Activated CD8-positive, alpha-beta memory T cell treated with anti-CD3 and anti-CD28 coated beads, Interleukin-2, amount 50 U/mL, for 1 hour (primary cell): ENCODE data around the gene RB1.
"Not testable (repeated sequence)": the region's sequence is repeated elsewhere in the genome, so short reads cannot be mapped to it uniquely, and the experiment has no call there.

ENCODE experiments used
- DNase-seq: peaks from one replicate; pipeline ENCODE4 v3.0.0-alpha.2; 2020; ENCODE audit errors: extremely low read depth

RB1 gene

DNA sequence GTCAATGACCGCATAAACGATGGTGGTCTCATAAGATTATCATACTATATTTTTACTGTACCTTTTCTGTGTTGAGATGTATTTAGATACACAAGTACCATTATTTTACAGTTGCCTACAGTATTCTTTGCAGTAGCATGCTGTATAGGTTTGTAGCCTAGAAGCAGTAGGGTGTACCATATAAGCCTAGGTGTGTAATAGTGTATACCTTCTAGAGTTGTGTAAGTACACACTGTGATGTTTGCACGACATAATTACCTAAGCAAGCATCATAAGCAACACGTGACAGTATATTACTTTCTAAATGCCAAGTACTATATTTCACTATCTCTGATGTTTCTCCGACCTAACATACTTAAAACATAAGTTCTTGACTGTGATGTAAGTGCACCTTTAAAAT, 106.6 kb downstream of the RB1 start:
- no peak for DNase-seq

DNA sequence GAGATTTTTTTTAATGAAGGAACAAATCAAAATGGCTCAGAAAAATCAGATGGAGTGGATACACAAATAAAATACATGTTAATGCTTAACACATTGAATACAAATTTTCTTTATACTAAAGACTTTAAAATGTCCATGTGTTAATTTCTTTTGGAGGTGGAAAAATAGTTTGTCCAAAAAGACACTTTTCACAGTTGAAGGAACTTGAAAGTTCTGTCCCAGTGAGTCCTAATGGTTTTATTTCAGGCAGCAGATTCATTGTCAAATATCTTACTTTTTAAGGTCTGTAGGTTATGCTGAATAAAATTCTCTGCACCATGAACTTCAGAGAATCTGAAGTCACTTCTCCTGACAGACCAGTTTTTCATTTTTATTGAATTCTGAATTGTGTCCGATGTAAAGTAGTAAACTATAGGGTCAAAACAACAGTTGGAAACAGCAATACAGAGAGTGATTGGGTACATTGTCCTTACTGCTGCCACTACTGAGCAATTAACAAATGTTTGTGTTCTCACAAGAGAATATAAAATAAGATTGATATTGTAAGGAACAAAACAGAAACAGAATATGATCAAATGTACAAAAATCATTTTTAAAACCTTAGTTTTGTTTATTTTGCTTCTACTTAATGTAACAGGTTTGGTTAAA, 107.7 kb downstream of the RB1 start:
- DNase-seq, result no peak

DNA sequence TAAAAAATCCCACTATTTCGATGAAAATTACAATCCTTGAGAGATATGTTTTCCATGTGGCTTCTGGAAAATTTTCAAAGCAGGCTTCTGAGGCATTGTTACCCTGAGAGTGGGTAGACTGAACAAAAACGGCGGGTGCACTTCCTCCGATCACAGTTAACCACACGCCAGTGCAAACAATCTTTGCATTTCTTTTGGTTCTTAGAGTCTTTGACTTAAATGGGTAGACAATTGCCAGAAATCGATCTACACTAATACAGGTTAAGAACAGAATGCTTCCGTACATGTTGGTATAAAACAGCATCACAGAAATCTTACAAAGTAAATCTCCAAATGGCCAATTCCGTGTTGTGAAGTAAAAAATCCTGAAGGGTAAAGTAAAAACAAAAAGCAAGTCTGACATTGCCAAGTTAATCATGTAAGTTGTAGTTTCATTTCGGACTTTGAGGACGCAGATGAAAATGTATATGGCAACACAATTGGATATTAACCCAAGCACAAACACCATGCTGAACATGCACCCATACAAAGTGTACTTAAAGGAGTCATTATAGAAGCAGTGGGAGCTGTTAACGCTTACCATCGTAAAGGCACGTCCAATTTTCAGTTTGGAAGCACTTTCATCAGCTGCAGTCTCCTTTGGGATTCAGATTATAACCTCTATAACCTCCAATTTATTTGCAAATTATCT, 108.4 kb downstream of the RB1 start:
- DNase-seq, result no peak

DNA sequence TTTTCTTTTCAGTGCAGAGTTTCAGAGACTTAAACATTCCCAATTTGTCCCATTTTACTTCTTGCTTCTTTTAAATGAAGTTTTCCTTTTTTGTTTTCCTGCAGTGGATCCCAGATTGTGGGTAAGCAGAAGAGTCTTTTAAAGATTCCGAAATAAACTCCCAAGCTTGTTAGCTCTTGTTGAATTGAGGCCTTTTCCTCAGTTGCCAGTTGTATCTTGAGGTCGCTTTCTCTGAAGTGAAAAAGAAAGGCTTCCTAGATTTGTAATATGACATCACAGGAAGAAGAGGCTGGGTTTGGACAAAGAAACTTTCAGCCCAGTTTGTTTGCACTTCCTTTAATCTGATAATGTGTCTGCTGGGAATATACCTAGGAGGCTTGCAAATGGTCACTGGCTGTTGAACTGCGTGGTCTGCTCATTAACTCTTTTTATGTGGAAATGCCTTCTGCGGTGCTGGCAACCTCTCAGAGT, 109.4 kb downstream of the RB1 start, which contains the start of gene LPAR6:
TSS of gene LPAR6 (minus strand) at position 233 of the 471 bp plus-strand sequence. CDS start 690 bp downstream, outside the sequence.
- DNase-seq, result no peak

DNA sequence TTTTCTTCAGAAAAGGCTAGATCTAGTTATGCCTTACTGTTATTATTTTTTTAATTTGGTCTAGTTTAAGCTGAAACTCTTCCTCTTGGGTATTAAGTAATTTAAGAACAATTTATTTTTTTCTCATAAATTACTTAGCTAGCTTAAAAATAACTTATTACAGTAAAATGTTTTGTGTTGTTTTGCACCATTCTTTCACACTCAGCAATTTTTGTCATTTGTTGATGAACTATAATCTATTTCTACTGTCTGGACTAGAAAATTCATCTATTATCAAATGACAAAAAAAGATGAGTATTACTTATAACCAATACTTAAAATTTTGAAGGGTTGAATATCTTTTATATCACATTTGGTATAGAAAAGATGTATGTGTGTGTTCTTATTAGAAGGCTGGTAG, 111.0 kb downstream of the RB1 start:
- no peak for DNase-seq

DNA sequence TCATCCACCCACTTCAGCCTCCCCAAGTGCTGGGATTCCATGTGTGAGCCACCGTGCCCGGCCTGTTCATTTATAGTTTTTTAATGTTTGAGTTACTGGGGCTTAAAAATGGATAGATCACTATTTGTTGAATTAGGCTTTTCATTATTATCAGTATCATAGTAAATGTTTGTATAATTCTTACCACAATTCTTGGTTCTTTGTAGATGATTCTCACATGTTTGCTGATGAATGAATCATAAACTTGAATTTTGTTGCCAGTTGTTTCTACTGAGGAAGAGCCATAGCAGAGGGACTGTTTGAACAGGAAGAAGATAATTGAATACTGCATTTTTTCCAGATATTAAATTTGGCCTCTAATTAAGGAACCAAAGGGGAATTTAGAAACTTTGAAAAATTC, 112.0 kb downstream of the RB1 start:
- DNase-seq, result no peak

DNA sequence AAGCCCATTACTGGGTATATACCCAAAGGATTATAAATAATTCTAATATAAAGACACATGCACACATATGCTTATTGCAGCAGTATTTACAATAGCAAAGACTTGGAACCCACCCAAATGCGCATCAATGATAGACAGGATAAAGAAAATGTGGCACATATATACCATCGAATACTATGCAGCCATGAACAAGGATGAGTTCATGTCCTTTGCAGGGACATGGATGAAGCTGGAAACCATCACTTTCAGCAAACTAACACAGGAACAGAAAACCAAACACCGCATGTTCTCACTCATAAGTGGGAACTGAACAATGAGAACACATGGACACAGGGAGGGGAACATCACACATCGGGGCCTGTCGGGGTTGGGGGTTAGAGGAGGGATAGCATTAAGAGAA, 118.5 kb downstream of the RB1 start:
- not testable (repeated sequence) for DNase-seq

DNA sequence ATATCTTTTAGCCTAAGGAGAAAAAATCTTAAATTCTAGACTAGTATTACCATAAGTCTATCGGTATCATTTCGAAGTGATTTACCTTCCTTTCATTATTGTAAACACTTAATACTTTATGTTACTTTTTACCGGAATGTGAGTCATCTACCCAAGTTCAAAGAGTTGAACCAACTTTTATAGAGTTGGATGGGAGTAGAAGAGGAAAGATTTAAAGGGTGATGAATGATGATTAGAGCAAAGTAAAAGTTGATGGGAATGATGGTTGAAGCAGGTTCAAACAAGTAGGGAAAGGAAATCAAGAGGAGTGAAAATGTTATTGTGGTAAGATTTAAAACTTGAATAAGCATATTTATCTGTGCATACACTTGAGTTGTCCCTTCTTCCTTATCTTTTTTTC, 120.7 kb downstream of the RB1 start:
- DNase-seq, result no peak

DNA sequence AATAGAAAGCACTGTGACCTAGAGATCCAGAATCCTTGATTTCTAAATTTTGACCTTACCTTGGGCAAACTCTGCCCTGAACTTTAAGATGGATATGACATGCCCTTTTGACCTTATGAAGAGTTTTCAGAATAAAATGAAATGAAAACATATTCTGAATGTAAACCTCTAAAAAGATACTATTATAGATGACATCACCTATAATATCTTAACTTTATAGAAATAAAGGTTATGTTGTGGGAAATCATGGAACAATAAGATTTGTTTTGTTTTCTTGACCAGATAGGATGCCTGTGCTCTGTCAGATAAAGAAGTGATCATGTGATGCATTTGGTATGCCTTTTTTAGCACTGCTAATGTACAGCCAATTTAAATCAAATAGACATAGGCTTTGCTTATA, 122.5 kb downstream of the RB1 start:
- DNase-seq, result no peak

DNA sequence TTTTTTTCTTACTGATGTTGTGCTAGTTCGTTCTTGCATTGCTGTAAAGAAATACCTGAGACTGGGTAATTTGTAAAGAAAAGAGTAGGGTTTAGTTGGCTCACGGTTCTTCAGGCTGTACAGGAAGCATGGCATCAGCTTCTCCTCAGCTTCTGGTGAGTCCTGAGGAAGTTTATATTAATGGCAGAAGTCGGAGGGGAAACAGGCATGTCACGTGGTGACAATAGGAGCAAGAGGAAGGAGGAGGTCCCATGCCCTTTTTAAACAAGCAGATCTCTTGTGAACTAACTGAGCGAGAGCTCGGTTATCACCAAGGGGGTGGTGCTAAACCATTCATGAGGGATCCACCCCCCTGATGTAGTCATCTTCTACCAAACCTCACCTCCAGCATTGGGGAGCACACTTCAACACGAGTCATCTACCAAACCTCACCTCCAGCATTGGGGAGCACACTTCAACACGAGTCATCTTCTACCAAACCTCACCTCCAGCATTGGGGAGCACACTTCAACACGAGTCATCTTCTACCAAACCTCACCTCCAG, 123.3 kb downstream of the RB1 start:
- not testable (repeated sequence) for DNase-seq

DNA sequence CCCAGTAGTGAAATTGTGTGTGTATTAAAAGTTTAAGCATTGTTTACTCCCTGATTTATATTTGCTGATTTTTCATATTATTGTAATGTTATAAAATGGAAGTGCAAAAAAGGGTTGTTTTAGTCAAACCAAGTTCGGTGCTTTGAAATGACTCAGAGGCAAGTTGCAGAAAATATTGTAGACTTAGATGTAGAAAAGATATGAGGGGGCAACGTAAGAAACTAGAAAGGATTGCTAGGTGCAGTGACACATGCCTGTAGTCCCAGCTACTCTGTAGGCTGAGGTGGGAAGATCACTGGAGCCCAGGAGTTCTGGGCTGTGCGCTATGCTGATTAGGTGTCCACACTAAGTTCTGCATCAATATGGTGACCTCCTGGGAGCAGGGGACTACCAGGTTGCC, 125.5 kb downstream of the RB1 start:
- DNase-seq, result no peak

DNA sequence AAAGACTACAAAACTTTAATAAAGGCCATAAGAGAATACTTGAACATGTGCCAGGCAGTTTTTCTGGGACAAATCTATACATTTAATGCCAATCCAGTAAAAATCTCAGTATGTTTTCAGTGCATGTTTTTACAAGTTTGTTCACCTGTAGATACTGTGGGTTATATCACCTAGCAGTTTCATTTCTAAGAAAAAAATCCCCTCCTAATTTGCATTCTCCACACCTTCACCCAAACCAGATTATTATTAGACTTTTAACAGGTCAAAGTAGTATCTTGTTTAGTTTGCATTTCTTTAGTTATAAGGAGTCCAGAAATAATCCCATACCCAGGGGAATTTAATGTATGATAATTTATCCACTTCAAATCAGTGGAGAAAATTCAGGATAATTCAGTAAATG, 126.3 kb downstream of the RB1 start:
- no peak for DNase-seq

DNA sequence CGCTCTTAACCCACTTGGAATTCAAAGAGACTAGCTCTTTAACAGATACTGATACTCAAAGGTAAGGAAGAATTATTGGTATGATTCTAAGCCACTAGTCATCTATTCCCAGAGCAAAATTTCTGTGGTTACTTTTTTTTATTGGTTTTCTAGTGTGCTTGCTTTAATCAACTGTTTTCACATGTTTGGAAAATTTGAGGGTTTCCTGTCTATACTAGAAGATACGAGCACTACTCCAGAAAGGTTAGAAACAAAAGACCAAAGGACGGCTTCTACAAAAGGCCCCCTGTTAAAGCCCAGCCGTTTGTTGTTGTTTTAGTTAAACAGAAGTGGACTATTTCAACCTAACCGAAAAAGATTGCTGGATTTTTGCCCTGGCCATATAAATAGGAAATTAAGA, 127.9 kb downstream of the RB1 start:
- DNase-seq, result no peak

DNA sequence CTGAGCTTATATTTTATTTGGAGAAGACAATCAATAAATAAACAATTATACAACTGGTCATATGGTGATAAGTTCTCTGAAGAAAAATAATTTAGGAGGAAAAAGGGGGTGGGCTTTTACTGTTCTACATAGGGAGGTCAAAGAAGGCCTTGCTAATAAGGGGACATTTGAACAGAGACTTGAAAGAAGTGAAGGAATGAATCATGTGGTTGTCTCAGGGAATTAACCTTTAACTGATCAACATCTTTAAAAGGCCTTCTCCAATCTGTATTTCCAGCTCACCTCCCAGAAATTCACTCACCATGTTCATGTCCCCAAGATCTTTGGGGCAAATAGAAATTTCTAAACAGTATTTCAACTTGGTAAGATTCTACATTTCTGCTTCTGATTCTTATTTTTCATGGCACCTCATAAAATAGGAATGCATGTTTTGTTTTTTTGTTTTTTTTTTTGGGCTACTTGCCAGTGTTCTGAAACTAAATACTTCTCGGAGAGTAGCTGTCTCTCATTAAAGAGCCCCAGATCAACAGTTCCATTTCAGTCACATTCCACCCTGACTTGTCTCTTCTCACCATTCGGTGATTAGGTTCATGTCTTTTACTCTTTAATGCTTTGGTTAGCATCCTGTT, 128.6 kb downstream of the RB1 start:
- DNase-seq, result no peak

DNA sequence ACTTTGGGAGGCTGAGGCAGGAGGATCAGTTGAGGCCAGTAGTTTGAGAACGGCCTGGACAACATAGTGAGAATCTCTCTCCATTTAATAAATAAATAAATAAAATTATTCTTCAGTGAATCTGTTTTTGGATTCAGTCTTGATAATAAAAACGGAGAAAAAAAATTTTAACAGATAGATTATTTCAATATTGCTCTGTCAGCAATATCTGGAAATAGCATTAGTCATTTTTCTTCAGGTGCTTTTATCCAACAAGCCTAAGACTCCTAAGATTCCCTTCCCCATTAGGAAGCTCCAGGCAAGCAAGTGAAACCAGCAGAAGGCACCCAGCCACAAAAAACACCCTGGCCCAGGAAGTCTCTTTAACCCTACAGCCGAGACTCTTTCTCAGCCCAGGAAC, 130.6 kb downstream of the RB1 start:
- DNase-seq, result no peak

DNA sequence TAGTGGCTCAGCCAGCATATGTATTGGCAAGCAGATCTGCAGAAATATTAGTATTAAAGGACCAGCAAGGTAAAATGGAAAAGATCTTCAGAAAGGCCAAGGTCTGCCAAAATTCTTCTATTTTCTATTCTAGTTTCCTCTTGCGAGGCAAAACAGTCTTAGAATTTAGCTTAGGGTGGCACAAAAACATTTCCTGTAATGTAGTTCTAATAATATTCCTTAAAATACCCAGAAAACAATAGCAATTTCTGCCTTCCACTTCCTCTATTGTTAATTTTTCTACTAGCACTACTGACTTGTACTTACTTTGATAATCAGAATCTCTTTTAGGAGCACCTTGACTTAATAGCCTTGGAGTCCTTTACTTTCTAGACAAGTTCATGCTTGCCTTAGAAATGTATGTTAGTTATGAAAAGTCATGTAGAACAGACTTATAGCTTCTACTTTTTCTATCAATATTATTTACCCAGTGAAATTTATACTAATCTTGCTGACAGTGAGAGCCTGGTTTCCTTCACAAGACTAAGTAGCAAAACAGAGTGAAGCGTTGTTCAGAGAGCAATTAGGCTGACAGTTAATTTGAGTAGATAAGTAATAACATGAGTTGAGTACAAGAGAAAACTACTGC, 133.2 kb downstream of the RB1 start:
- DNase-seq, result no peak

DNA sequence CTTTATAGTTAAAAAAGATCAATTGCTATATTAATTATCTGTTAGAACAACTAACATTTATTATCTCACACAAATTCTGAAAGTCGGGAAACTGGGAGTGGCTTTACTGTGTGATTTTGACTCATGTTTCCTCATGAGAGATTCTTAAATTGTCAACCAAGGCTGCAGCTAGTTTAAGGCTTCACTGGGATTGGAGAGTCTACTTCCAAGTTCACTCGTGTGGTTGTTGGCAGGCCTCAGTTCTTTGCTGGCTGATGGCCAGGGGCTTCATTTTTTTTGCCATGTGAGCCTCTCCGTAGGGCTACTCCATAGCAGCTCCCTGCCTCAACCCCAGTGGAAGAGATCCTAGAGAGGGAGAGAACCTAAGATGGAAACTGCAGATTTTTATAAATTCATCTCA, 133.8 kb downstream of the RB1 start:
- DNase-seq, result no peak

DNA sequence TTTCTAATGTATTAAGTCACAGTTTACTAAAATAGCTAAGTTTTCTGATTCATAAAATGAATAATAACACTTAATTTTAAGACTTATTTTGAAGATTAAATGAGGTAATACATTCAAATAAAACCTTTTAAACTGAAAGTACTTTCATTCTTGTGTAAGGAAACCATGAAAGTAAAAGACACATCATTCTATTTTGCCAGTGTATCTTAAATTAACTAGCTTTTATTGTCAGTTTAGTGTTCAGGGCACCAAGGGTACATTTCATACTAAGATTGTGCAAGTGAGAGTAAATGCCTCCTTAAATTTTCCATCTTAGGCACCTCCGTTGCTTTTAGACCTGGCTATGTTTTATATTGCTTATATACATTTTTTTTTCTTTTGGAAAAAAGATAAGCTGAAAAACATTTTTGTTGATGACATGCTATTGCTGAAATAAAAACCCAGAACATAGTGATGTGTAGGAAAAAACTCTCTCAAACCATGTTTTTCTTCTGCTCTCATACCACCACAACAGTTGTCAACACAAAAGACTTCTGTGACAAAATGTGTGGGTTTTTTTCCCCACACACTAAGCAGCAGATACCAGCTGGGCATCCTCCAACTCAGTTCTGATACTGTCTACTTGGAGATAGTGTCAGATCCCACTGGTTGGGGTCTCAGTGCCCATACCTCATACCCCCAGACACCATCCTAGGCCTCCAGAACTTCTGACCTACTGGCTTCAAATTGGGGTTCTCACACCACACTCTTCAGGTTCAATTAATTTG, 140.1 kb downstream of the RB1 start:
- DNase-seq, result no peak

DNA sequence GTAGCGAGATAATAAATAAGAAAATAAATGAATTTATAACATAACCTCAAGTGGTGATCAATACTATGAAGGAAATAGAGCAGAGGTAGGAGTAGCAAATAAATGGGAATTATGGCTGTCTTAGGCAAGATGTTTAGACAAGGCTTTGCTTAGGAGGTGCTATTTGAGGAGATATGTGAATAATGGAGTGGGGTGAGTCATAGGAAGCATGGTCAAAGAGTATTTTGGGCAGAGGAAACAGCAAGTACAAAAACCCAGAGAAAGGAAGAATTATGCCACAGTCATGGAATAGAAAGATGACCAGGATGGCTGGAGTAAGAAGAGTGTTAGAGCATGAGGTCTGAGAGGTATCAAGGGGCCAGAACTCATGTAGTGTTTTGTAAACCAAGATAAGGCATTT, 142.9 kb downstream of the RB1 start:
- no peak for DNase-seq

DNA sequence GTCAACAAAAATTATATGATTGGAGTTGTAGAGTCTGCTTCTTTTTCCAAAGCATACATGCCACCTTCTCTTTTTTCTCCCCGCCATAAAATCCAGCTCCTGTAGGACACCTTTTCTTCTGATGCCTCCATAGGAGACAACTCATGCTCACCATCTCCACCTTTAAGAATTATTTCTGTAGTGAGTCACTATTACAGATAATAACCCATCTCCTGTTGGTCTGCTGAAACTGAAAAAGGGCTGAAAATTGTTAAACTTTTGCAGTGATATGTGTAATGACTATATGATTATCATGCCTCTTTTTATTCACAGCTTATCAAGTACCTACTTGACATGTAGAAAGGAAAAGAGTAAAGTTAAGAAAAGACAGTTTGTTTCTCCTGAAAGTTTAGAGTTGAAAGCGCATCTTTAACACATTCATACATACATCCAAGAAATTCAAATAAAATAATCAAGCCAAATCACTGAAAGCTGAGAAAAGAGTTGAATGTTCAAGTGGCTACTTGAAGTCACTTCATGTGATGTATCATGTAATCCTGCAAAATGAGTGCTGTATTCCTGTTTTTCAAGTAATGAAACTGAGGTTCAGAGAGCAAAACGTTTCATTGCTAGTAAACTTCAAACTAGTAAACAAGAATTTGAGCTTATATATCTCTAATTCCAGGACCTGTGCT, 144.9 kb downstream of the RB1 start:
- no peak for DNase-seq
